ENCODE measurements around the gene CELA3A.
"Not testable (repeated sequence)": the region's sequence is repeated elsewhere in the genome, so short reads cannot be mapped to it uniquely, and the experiment has no call there.

The CELA3A gene

DNA sequence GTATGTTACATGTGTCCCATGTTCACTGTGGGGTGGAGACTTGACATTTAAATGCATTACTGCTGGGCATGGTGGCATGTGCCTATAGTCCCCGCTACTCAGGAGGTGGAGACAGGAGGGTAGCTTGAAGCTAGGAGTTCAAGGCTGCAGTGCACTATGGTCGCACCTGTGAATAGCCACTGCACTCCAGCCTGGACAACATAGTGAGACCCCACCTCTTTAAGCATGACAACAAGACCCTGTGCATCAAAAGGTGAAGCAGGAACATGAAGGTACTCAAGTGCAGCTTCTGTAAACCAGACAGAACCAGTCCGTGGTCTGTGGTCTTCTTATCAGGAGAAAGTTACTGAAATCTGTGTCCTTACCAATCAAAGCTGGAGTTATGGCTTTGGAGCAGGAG is 9.3 kb upstream of the CELA3A start:
- not testable (repeated sequence) for H3K4me1 ChIP-seq (ENCODE audit: insufficient read depth, low read length, severe bottlenecking); H3F3A ChIP-seq (ENCODE audit: insufficient read depth, low read length); H4K20me1 ChIP-seq (ENCODE audit: insufficient read depth, low read length); H2AFZ ChIP-seq (ENCODE audit: low read length); H3K36me3 ChIP-seq (ENCODE audit: insufficient read depth, low read length); H3K9ac ChIP-seq (ENCODE audit: low read length); H3K27me3 ChIP-seq (ENCODE audit: insufficient read depth, low read length); H3K9me2 ChIP-seq (ENCODE audit: low read depth, low read length); H3K9me3 ChIP-seq (ENCODE audit: low read length); H3K79me2 ChIP-seq (ENCODE audit: insufficient read depth, low read length); H3K4me2 ChIP-seq (ENCODE audit: low read length); H3K4me3 ChIP-seq (ENCODE audit: low read depth, low read length, poor library complexity, severe bottlenecking); H3K27ac ChIP-seq (ENCODE audit: low read depth, low read length, poor library complexity, severe bottlenecking)

DNA sequence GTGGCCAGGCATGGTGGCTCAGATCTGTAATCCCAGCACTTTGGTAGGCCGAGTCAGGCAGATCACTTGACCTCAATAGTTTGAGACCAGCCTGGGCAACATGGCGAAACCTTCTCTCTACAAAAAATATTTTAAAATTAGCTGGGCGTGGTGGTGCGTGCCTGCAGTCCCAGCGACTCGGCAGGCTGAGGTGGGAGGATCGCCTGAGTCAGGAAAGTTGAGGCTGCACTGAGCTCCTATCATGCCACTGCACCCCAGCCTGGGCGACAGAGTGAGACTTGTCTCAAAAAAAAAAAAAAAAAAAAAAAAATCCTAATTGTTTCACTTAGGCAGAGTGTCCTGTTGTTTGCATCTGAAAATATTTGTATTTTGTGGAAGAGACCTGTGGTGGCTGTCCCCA is 6.7 kb upstream of the CELA3A start:
- H3K9me2 ChIP-seq (ENCODE audit: low read depth, low read length); H3K4me3 ChIP-seq (ENCODE audit: low read depth, low read length, poor library complexity, severe bottlenecking); H2AFZ ChIP-seq (ENCODE audit: low read length): not testable (repeated sequence)

DNA sequence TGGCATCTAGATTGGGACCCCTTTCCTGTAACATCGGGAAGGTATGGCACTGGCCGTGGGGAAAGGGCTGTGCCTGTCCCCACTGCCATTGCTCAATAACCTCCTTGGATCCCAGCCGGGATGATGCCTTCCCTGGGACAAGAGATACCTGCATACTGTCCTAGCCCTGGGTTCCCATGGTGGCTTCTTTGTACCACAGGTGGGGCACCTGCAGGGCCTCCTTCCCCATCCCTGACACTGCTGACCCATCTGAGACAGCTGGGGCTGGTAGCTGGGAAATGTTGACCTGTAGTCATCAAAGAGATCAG is 4.8 kb upstream of the CELA3A start:
- H3K27ac ChIP-seq (ENCODE audit: low read depth, low read length, poor library complexity, severe bottlenecking); H3F3A ChIP-seq (ENCODE audit: insufficient read depth, low read length); H3K9ac ChIP-seq (ENCODE audit: low read length); H3K9me3 ChIP-seq (ENCODE audit: low read length); H3K4me1 ChIP-seq (ENCODE audit: insufficient read depth, low read length, severe bottlenecking); H2AFZ ChIP-seq (ENCODE audit: low read length); H3K9me2 ChIP-seq (ENCODE audit: low read depth, low read length); H3K4me2 ChIP-seq (ENCODE audit: low read length); H4K20me1 ChIP-seq (ENCODE audit: insufficient read depth, low read length); H3K36me3 ChIP-seq (ENCODE audit: insufficient read depth, low read length); H3K79me2 ChIP-seq (ENCODE audit: insufficient read depth, low read length); H3K27me3 ChIP-seq (ENCODE audit: insufficient read depth, low read length); H3K4me3 ChIP-seq (ENCODE audit: low read depth, low read length, poor library complexity, severe bottlenecking): not testable (repeated sequence)

More for the DNA sequence above, 6.7 kb upstream of the CELA3A start:
- H3K36me3 ChIP-seq (ENCODE audit: insufficient read depth, low read length); H3K27ac ChIP-seq (ENCODE audit: low read depth, low read length, poor library complexity, severe bottlenecking); H3K4me2 ChIP-seq (ENCODE audit: low read length); H3K27me3 ChIP-seq (ENCODE audit: insufficient read depth, low read length); H3F3A ChIP-seq (ENCODE audit: insufficient read depth, low read length); H3K9ac ChIP-seq (ENCODE audit: low read length); H3K9me3 ChIP-seq (ENCODE audit: low read length); H3K79me2 ChIP-seq (ENCODE audit: insufficient read depth, low read length); H4K20me1 ChIP-seq (ENCODE audit: insufficient read depth, low read length); H3K4me1 ChIP-seq (ENCODE audit: insufficient read depth, low read length, severe bottlenecking): not testable (repeated sequence)

DNA sequence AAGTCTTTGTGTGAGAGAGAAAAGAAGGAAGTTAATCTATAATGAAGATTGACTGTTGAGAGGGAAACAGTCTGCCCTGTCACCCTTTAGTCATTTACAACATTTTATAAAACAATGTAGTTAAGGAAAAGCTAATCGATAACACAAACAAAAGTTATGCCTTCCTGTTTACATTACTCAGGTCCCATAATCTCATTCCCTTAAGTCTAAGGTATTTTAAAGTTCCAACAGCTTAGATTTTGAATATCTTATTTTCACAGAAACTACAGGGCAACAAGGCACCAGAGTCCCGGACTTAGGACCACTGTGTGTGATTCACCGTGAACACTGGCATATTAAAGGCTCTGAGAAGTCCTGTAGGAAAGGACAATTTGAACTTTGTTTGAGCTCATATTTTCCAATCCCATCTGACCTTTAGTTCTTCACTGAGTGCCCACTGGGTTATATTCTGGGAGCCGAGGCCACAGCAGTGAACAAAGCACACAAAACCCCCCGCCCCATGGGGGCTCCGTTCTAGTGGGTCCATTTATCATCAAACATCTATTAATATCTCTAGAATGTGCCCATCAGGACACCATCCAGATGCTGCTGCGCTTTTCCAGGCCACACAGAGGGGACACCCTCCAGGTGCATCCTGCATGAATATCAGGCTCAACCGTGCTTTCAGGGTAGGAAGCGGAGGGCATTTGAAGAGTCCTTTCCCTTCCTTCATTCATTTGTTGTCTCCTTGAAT is 3.4 kb upstream of the CELA3A start:
- not testable (repeated sequence) for H2AFZ ChIP-seq (ENCODE audit: low read length); H3K27ac ChIP-seq (ENCODE audit: low read depth, low read length, poor library complexity, severe bottlenecking); H3K9me2 ChIP-seq (ENCODE audit: low read depth, low read length); H3K4me2 ChIP-seq (ENCODE audit: low read length); H4K20me1 ChIP-seq (ENCODE audit: insufficient read depth, low read length); H3F3A ChIP-seq (ENCODE audit: insufficient read depth, low read length); H3K27me3 ChIP-seq (ENCODE audit: insufficient read depth, low read length); H3K36me3 ChIP-seq (ENCODE audit: insufficient read depth, low read length); H3K9ac ChIP-seq (ENCODE audit: low read length); H3K4me3 ChIP-seq (ENCODE audit: low read depth, low read length, poor library complexity, severe bottlenecking); H3K79me2 ChIP-seq (ENCODE audit: insufficient read depth, low read length); H3K4me1 ChIP-seq (ENCODE audit: insufficient read depth, low read length, severe bottlenecking); H3K9me3 ChIP-seq (ENCODE audit: low read length)

DNA sequence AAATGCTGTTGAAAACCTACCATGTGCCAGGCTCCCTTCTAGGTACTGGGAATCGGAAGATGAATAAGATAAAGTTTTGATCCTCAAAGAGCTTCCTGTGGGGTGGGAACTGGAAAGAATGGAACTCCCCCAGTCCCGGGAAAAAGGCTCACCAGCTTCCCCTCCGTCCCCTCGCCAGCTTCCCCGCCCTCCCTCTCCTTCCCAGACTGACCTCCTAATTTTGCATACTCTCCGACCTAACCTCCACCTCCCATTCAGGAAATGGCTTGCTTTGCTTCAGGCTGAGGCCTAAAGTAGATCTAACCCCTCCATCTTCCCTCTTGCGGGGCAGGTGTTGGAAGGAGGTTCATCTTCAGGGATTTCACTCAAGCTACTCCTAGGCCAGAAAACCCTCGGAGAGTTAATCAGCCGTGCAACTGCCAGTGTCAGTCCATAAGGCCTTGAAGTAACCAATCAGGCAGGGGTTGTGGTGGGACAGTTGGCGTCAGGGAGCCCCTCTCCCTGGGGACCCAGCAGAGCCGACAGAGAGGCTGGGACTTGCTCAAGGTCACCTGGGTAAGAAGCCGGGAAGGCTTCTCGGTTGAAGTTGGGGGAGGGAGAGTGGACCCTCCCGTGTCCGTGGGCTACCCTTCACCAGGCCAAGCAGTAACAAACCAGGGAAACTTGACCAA is 2.7 kb upstream of the CELA3A start:
- not testable (repeated sequence) for H3F3A ChIP-seq (ENCODE audit: insufficient read depth, low read length); H3K9me2 ChIP-seq (ENCODE audit: low read depth, low read length); H3K4me1 ChIP-seq (ENCODE audit: insufficient read depth, low read length, severe bottlenecking); H3K27me3 ChIP-seq (ENCODE audit: insufficient read depth, low read length); H4K20me1 ChIP-seq (ENCODE audit: insufficient read depth, low read length); H3K4me2 ChIP-seq (ENCODE audit: low read length); H3K36me3 ChIP-seq (ENCODE audit: insufficient read depth, low read length); H3K9ac ChIP-seq (ENCODE audit: low read length); H3K79me2 ChIP-seq (ENCODE audit: insufficient read depth, low read length); H2AFZ ChIP-seq (ENCODE audit: low read length); H3K4me3 ChIP-seq (ENCODE audit: low read depth, low read length, poor library complexity, severe bottlenecking); H3K9me3 ChIP-seq (ENCODE audit: low read length); H3K27ac ChIP-seq (ENCODE audit: low read depth, low read length, poor library complexity, severe bottlenecking)

DNA sequence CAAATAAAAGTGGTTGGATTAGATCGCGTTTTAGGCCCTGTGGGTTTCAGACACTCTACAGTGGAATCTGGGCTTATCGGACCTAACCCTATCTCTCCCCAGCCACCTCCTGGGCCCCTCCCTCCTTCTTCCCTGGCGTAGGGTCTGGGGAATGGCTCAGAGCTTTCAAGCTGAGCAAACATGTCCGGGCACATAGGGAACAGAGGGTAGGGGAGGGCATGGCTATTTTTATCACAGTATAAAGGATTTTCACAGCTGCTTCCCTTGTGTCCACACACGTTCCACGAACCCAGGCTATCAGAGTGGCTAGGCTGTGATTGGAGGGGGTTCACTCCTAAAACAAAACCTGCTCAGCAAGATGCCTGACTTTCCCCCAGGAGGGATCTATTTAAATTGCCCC is 1.8 kb upstream of the CELA3A start:
- not testable (repeated sequence) for H3F3A ChIP-seq (ENCODE audit: insufficient read depth, low read length); H4K20me1 ChIP-seq (ENCODE audit: insufficient read depth, low read length); H3K79me2 ChIP-seq (ENCODE audit: insufficient read depth, low read length); H3K4me1 ChIP-seq (ENCODE audit: insufficient read depth, low read length, severe bottlenecking); H3K9me3 ChIP-seq (ENCODE audit: low read length); H3K9me2 ChIP-seq (ENCODE audit: low read depth, low read length); H3K9ac ChIP-seq (ENCODE audit: low read length); H3K36me3 ChIP-seq (ENCODE audit: insufficient read depth, low read length); H3K4me3 ChIP-seq (ENCODE audit: low read depth, low read length, poor library complexity, severe bottlenecking); H3K4me2 ChIP-seq (ENCODE audit: low read length); H2AFZ ChIP-seq (ENCODE audit: low read length); H3K27me3 ChIP-seq (ENCODE audit: insufficient read depth, low read length); H3K27ac ChIP-seq (ENCODE audit: low read depth, low read length, poor library complexity, severe bottlenecking)

DNA sequence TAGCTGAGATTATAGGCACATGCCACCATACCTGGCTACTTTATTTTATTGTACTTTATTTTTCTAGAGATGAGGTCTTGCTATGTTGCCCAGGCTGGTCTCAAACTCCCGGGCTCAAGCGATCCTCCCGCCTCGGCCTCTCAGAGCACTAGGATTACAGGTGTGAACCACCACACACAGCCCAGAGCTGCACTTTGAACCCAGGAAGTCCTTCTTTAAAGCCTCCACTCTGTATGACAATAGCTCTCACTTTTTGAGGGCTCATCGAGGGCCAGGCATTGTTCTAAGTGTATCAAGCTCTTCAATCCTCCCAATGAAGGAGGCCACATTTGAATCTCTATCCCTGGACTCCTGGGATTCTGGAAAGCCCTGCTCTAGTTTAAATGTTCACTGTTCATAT is 1.0 kb downstream of the CELA3A start:
- H3K9me2 ChIP-seq (ENCODE audit: low read depth, low read length); H3K9me3 ChIP-seq (ENCODE audit: low read length); H2AFZ ChIP-seq (ENCODE audit: low read length); H3K9ac ChIP-seq (ENCODE audit: low read length); H3F3A ChIP-seq (ENCODE audit: insufficient read depth, low read length); H3K4me1 ChIP-seq (ENCODE audit: insufficient read depth, low read length, severe bottlenecking); H3K36me3 ChIP-seq (ENCODE audit: insufficient read depth, low read length); H4K20me1 ChIP-seq (ENCODE audit: insufficient read depth, low read length); H3K4me3 ChIP-seq (ENCODE audit: low read depth, low read length, poor library complexity, severe bottlenecking); H3K79me2 ChIP-seq (ENCODE audit: insufficient read depth, low read length); H3K27ac ChIP-seq (ENCODE audit: low read depth, low read length, poor library complexity, severe bottlenecking); H3K27me3 ChIP-seq (ENCODE audit: insufficient read depth, low read length); H3K4me2 ChIP-seq (ENCODE audit: low read length): not testable (repeated sequence)

DNA sequence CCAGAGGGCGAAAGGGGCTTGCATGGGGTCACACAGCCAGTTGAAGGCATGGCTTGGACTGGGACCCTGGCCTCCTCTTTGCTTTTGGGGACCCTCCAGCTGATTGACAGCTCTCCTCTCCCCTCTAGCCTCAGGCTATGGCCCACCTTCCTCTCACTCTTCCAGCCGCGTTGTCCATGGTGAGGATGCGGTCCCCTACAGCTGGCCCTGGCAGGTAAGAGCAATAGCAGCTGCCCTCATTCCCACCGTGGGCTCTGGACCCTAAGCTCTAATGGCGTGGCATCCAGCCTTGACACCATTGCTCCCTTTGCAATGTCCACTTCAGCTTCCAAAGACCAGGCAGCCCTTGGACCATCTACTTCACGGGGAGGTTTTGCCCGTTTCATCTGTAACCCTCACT is 1.4 kb downstream of the CELA3A start:
- not testable (repeated sequence) for H3K9me2 ChIP-seq (ENCODE audit: low read depth, low read length); H4K20me1 ChIP-seq (ENCODE audit: insufficient read depth, low read length); H3K36me3 ChIP-seq (ENCODE audit: insufficient read depth, low read length); H3K27me3 ChIP-seq (ENCODE audit: insufficient read depth, low read length); H3K27ac ChIP-seq (ENCODE audit: low read depth, low read length, poor library complexity, severe bottlenecking); H3K4me2 ChIP-seq (ENCODE audit: low read length); H3K79me2 ChIP-seq (ENCODE audit: insufficient read depth, low read length); H2AFZ ChIP-seq (ENCODE audit: low read length); H3K9me3 ChIP-seq (ENCODE audit: low read length); H3F3A ChIP-seq (ENCODE audit: insufficient read depth, low read length); H3K4me3 ChIP-seq (ENCODE audit: low read depth, low read length, poor library complexity, severe bottlenecking); H3K9ac ChIP-seq (ENCODE audit: low read length); H3K4me1 ChIP-seq (ENCODE audit: insufficient read depth, low read length, severe bottlenecking)

All from OCI-LY1 (cell line).